HepG2 (cell line): ENCODE measurements around the gene KIF5B. TPM values are rescaled to one million over a fixed set of nuclear protein-coding genes. Genes with fewer than 3 reads are reported as not detected.

ENCODE experiments used
- ARHGAP35 ChIP-seq: sonication (generic); formaldehyde crosslinking; IDR thresholded peaks from 2 replicates; pipeline ENCODE4 v1.9.0; 2022; ENCODE audit warnings: mild to moderate bottlenecking, inconsistent platforms, moderate library complexity, missing genetic modification reagents, borderline replicate concordance
- ATRX ChIP-seq: sonication (generic); formaldehyde crosslinking; IDR thresholded peaks from 2 replicates; pipeline ENCODE4 v1.4.0; 2020; ENCODE audit warnings: missing genetic modification reagents, borderline replicate concordance
- CEBPG ChIP-seq: IDR thresholded peaks from 2 replicates; pipeline ENCODE4 v1.6.1; 2016
- CENPT ChIP-seq: sonication (generic); formaldehyde crosslinking; IDR thresholded peaks from 2 replicates; pipeline ENCODE4 v1.8.0; 2022; ENCODE audit warnings: low read depth, mild to moderate bottlenecking, moderate library complexity, missing genetic modification reagents
- FOXK2 ChIP-seq: fragments of 450-650 bp; IDR thresholded peaks from 2 replicates; pipeline ENCODE4 v1.6.1; 2016
- HES4 ChIP-seq: sonication (generic); formaldehyde crosslinking; IDR thresholded peaks from 2 replicates; pipeline ENCODE4 v1.9.0; 2021; ENCODE audit warnings: mild to moderate bottlenecking, missing genetic modification reagents, borderline replicate concordance
- HNRNPH1 ChIP-seq: fragments of 200-400 bp; formaldehyde crosslinking; optimal IDR thresholded peaks from 2 replicates; pipeline ENCODE3; 2017; ENCODE audit warnings: mild to moderate bottlenecking, low read depth, low read length
- JUNB ChIP-seq: sonication (generic); formaldehyde crosslinking; IDR thresholded peaks from 2 replicates; pipeline ENCODE4 v1.8.0; 2022; ENCODE audit warnings: missing genetic modification reagents, mild to moderate bottlenecking, borderline replicate concordance
- KAT7 ChIP-seq: IDR thresholded peaks from 2 replicates; pipeline ENCODE4 v1.6.1; 2018; ENCODE audit warnings: borderline replicate concordance, missing compliant biosample characterization
- PHF8 ChIP-seq: sonication (generic); formaldehyde crosslinking; IDR thresholded peaks from 2 replicates; pipeline ENCODE4 v1.5.0; 2020; ENCODE audit warnings: missing genetic modification reagents
- RAD21 ChIP-seq: fragments of 450-650 bp; formaldehyde crosslinking; IDR thresholded peaks from 2 replicates; pipeline ENCODE4 v1.5.0; 2020; ENCODE audit warnings: mild to moderate bottlenecking
- ZBTB20 ChIP-seq: sonication (generic); formaldehyde crosslinking; IDR thresholded peaks from 2 replicates; pipeline ENCODE4 v1.8.1; 2023; ENCODE audit warnings: missing genetic modification reagents, low read depth, mild to moderate bottlenecking, borderline replicate concordance
- ZBTB42 ChIP-seq: sonication (generic); formaldehyde crosslinking; IDR thresholded peaks from 2 replicates; pipeline ENCODE4 v1.5.0; 2020; ENCODE audit warnings: mild to moderate bottlenecking, missing genetic modification reagents
- ZBTB7B ChIP-seq: sonication (generic); formaldehyde crosslinking; IDR thresholded peaks from 2 replicates; pipeline ENCODE4 v1.4.0; 2020; ENCODE audit warnings: missing genetic modification reagents
- ZNF121 ChIP-seq: sonication (generic); formaldehyde crosslinking; IDR thresholded peaks from 2 replicates; pipeline ENCODE4 v1.5.0; 2020; ENCODE audit warnings: mild to moderate bottlenecking, missing genetic modification reagents
- ZNF180 ChIP-seq: sonication (generic); formaldehyde crosslinking; IDR thresholded peaks from 2 replicates; pipeline ENCODE4 v1.4.0; 2020; ENCODE audit warnings: low read depth, missing genetic modification reagents, borderline replicate concordance
- ZNF816 ChIP-seq: sonication (generic); formaldehyde crosslinking; IDR thresholded peaks from 2 replicates; pipeline ENCODE4 v1.8.0; 2022; ENCODE audit warnings: missing genetic modification reagents, mild to moderate bottlenecking, borderline replicate concordance
- polyA plus RNA-seq, 8 experiments: library from polyadenylated mRNA; depleted of rRNA in 3 of 8; stranded (reverse) in 7 of 8; unstranded in 1 of 8; fragments of >200 nt; fragmentation: Illumina TruSeq in 4 of 8; extraction: Trizol in 4 of 8; gene quantifications; 2 replicates each; pipeline versions ENCODE4 v1.2.1 to v1.2.3, GENCODE V29; 2011 to 2016; ENCODE audit warnings: low read depth in 4 of 8, missing spikeins in 1 of 8, mixed read lengths in 1 of 8; ENCODE audit not compliant: insufficient read depth in 1 of 8
- total RNA-seq, 5 experiments: library from RNA; depleted of rRNA; stranded (reverse); fragments of >200 nt; fragmentation: Illumina TruSeq; extraction: Trizol; gene quantifications; 2 replicates each; pipeline ENCODE4 v1.2.3, GENCODE V29; 2016; ENCODE audit warnings: low read depth in 1 of 5
- TF ChIP-seq, protein P1 (sequence below): sonication (generic); formaldehyde crosslinking; IDR thresholded peaks from 2 replicates; pipeline ENCODE4 v1.4.0; 2020; ENCODE audit warnings: missing genetic modification reagents
- TF ChIP-seq, protein P2 (sequence below): sonication (generic); formaldehyde crosslinking; IDR thresholded peaks from 2 replicates; pipeline ENCODE4 v1.4.0; 2020; ENCODE audit warnings: missing genetic modification reagents
- TF ChIP-seq, protein P3 (sequence below), 2 experiments: IDR thresholded peaks; 2 replicates each; pipeline ENCODE4 v1.6.1; 2011 to 2012; ENCODE audit warnings: low read length in 2 of 2, borderline replicate concordance in 1 of 2, low read depth in 1 of 2, mild to moderate bottlenecking in 1 of 2, moderate library complexity in 1 of 2
- TF ChIP-seq, protein P4 (sequence below): sonication (generic); formaldehyde crosslinking; IDR thresholded peaks from 2 replicates; pipeline ENCODE4 v1.8.0; 2023; ENCODE audit warnings: mild to moderate bottlenecking, missing genetic modification reagents

Gene KIF5B
- total and polyA plus RNA-seq, 2 of the 13 experiments (the other 11 are each of a cell fraction or from before 2014, with no cell fraction given): 34.3 to 133 TPM

DNA sequence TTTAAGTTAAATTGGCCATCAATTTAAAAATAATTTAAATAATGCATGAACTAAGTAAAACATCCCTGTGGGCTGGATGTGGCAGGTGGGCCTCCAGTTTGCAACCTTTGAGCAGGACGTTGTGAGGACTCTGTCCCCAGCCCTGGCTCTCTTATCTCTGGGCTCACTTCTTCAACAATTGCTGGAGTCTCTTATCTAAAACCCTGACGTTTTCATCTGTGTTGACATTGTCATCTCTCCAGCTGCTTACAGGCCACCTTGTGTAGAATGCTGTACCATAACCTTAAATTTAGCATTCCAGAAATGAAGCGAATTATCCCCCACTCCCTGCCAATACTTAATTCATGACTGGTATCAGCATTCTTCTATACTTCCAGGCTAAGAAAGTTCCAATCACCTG, 3.2 kb upstream of the KIF5B start (continued):
- TF ChIP-seq, protein P1, sequence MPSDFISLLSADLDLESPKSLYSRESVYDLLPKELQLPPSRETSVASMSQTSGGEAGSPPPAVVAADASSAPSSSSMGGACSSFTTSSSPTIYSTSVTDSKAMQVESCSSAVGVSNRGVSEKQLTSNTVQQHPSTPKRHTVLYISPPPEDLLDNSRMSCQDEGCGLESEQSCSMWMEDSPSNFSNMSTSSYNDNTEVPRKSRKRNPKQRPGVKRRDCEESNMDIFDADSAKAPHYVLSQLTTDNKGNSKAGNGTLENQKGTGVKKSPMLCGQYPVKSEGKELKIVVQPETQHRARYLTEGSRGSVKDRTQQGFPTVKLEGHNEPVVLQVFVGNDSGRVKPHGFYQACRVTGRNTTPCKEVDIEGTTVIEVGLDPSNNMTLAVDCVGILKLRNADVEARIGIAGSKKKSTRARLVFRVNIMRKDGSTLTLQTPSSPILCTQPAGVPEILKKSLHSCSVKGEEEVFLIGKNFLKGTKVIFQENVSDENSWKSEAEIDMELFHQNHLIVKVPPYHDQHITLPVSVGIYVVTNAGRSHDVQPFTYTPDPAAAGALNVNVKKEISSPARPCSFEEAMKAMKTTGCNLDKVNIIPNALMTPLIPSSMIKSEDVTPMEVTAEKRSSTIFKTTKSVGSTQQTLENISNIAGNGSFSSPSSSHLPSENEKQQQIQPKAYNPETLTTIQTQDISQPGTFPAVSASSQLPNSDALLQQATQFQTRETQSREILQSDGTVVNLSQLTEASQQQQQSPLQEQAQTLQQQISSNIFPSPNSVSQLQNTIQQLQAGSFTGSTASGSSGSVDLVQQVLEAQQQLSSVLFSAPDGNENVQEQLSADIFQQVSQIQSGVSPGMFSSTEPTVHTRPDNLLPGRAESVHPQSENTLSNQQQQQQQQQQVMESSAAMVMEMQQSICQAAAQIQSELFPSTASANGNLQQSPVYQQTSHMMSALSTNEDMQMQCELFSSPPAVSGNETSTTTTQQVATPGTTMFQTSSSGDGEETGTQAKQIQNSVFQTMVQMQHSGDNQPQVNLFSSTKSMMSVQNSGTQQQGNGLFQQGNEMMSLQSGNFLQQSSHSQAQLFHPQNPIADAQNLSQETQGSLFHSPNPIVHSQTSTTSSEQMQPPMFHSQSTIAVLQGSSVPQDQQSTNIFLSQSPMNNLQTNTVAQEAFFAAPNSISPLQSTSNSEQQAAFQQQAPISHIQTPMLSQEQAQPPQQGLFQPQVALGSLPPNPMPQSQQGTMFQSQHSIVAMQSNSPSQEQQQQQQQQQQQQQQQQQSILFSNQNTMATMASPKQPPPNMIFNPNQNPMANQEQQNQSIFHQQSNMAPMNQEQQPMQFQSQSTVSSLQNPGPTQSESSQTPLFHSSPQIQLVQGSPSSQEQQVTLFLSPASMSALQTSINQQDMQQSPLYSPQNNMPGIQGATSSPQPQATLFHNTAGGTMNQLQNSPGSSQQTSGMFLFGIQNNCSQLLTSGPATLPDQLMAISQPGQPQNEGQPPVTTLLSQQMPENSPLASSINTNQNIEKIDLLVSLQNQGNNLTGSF (CRISPR knock-in tag): no peak
- no peak for TF ChIP-seq PHF8
- TF ChIP-seq HNRNPH1: no peak
- TF ChIP-seq ZBTB7B (CRISPR knock-in tag): peak; percentile 86; the same call in 1 of the 2 replicates
- TF ChIP-seq ZBTB20 (CRISPR knock-in tag): peak; percentile 49; the same call in 1 of the 2 replicates
- TF ChIP-seq ZBTB42: no peak
- no peak for TF ChIP-seq CENPT (CRISPR knock-in tag)
- TF ChIP-seq ATRX: no peak
- no peak for TF ChIP-seq FOXK2
- peak; percentile 6; the same call in 1 of the 2 replicates for TF ChIP-seq CEBPG (CRISPR knock-in tag)
- TF ChIP-seq KAT7 (CRISPR knock-in tag): no peak
- TF ChIP-seq, protein P2, sequence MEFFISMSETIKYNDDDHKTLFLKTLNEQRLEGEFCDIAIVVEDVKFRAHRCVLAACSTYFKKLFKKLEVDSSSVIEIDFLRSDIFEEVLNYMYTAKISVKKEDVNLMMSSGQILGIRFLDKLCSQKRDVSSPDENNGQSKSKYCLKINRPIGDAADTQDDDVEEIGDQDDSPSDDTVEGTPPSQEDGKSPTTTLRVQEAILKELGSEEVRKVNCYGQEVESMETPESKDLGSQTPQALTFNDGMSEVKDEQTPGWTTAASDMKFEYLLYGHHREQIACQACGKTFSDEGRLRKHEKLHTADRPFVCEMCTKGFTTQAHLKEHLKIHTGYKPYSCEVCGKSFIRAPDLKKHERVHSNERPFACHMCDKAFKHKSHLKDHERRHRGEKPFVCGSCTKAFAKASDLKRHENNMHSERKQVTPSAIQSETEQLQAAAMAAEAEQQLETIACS: no peak
- no peak for TF ChIP-seq ARHGAP35
- no peak for TF ChIP-seq JUNB
- TF ChIP-seq, protein P3, sequence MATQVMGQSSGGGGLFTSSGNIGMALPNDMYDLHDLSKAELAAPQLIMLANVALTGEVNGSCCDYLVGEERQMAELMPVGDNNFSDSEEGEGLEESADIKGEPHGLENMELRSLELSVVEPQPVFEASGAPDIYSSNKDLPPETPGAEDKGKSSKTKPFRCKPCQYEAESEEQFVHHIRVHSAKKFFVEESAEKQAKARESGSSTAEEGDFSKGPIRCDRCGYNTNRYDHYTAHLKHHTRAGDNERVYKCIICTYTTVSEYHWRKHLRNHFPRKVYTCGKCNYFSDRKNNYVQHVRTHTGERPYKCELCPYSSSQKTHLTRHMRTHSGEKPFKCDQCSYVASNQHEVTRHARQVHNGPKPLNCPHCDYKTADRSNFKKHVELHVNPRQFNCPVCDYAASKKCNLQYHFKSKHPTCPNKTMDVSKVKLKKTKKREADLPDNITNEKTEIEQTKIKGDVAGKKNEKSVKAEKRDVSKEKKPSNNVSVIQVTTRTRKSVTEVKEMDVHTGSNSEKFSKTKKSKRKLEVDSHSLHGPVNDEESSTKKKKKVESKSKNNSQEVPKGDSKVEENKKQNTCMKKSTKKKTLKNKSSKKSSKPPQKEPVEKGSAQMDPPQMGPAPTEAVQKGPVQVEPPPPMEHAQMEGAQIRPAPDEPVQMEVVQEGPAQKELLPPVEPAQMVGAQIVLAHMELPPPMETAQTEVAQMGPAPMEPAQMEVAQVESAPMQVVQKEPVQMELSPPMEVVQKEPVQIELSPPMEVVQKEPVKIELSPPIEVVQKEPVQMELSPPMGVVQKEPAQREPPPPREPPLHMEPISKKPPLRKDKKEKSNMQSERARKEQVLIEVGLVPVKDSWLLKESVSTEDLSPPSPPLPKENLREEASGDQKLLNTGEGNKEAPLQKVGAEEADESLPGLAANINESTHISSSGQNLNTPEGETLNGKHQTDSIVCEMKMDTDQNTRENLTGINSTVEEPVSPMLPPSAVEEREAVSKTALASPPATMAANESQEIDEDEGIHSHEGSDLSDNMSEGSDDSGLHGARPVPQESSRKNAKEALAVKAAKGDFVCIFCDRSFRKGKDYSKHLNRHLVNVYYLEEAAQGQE (IDR thresholded peaks at IDR 0.05; ENCODE audit: borderline replicate concordance in 1 of 2, low read depth in 1 of 2, low read length in 2 of 2): no peak
- TF ChIP-seq, protein P4, sequence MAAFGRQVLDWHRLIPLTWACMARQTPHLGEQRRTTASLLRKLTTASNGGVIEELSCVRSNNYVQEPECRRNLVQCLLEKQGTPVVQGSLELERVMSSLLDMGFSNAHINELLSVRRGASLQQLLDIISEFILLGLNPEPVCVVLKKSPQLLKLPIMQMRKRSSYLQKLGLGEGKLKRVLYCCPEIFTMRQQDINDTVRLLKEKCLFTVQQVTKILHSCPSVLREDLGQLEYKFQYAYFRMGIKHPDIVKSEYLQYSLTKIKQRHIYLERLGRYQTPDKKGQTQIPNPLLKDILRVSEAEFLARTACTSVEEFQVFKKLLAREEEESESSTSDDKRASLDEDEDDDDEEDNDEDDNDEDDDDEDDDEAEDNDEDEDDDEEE: no peak
- no peak for TF ChIP-seq ZNF180 (CRISPR knock-in tag)
- no peak for TF ChIP-seq ZNF121
- TF ChIP-seq RAD21: no peak
- TF ChIP-seq HES4 (CRISPR knock-in tag): no peak
- no peak for TF ChIP-seq ZNF816 (CRISPR knock-in tag)
